ENCODE results near the gene CLIP2.
"Not testable (repeated sequence)": the region's sequence is repeated elsewhere in the genome, so short reads cannot be mapped to it uniquely, and the experiment has no call there.

Gene CLIP2

GRCh38 chr7:74400420-74401136, 111.4 kb downstream of the CLIP2 start:
- no peak overlapping the region for H3K27ac ChIP-seq (ENCODE audit: low read depth, low read length)

GRCh38 chr7:74401137-74401859, 112.1 kb downstream of the CLIP2 start:
- Histone ChIP-seq H3K4me1 (ENCODE audit: insufficient read depth, low read length) (0 out of 2 replicates have a peak, but pooled peaks cover 3% of the 10 kb centered on the region), H3K27ac (ENCODE audit: low read depth, low read length) (no peak overlapping the region), H3K36me3 (ENCODE audit: insufficient read depth, low read length) (peaks cover 28% of the 10 kb centered on the region), H3K27me3 (ENCODE audit: insufficient read depth, low read length) (no peaks in the 10 kb centered on the region), H3K9me3 (ENCODE audit: insufficient read depth, low read depth, low read length) (no peaks in the 10 kb centered on the region), H3K4me3 (ENCODE audit: low read length) (no peak overlapping the region), H3K9ac (ENCODE audit: low read depth, low read length) (no peak overlapping the region)
- WGBS: 44% methylated on average over 14 of the region's 14 CpGs

More at GRCh38 chr7:74400420-74401136, 111.4 kb downstream of the CLIP2 start:
- Histone ChIP-seq H3K36me3 (ENCODE audit: insufficient read depth, low read length) (peaks cover 35% of the 10 kb centered on the region), H3K4me3 (ENCODE audit: low read length) (no peak overlapping the region), H3K9ac (ENCODE audit: low read depth, low read length) (no peak overlapping the region), H3K9me3 (ENCODE audit: insufficient read depth, low read depth, low read length) (no peaks in the 10 kb centered on the region), H3K4me1 (ENCODE audit: insufficient read depth, low read length) (0 out of 2 replicates have a peak, but pooled peaks cover 3% of the 10 kb centered on the region), H3K27me3 (ENCODE audit: insufficient read depth, low read length) (no peaks in the 10 kb centered on the region)
- WGBS: 89% methylated on average over 22 of the region's 22 CpGs

- 96% methylated on average over 2 of the region's 3 CpGs for WGBS
- H3K36me3 ChIP-seq (ENCODE audit: insufficient read depth, low read length): peaks cover 19% of the 10 kb centered on the region
- H3K4me3 ChIP-seq (ENCODE audit: low read length); H3K4me1 ChIP-seq (ENCODE audit: insufficient read depth, low read length); H3K27me3 ChIP-seq (ENCODE audit: insufficient read depth, low read length); H3K9me3 ChIP-seq (ENCODE audit: insufficient read depth, low read depth, low read length); H3K9ac ChIP-seq (ENCODE audit: low read depth, low read length); H3K27ac ChIP-seq (ENCODE audit: low read depth, low read length): not testable (repeated sequence)
These were observed 113.5 kb downstream of the CLIP2 start for GRCh38 chr7:74402668-74403067.

- Histone ChIP-seq H3K9me3 (ENCODE audit: insufficient read depth, low read depth, low read length) (no peaks in the 10 kb centered on the region), H3K9ac (ENCODE audit: low read depth, low read length) (no peak overlapping the region), H3K27ac (ENCODE audit: low read depth, low read length) (no peak overlapping the region), H3K4me1 (ENCODE audit: insufficient read depth, low read length) (0 out of 2 replicates have a peak, but pooled peaks cover 3% of the 10 kb centered on the region), H3K4me3 (ENCODE audit: low read length) (no peak overlapping the region), H3K27me3 (ENCODE audit: insufficient read depth, low read length) (no peaks in the 10 kb centered on the region), H3K36me3 (ENCODE audit: insufficient read depth, low read length) (peaks cover 19% of the 10 kb centered on the region)
- 90% methylated on average over 30 of the region's 30 CpGs for WGBS
These were observed 114.5 kb downstream of the CLIP2 start for GRCh38 chr7:74403521-74404387.

GRCh38 chr7:74404388-74404700, 115.1 kb downstream of the CLIP2 start:
- Histone ChIP-seq H3K36me3 (ENCODE audit: insufficient read depth, low read length) (peaks cover 19% of the 10 kb centered on the region), H3K4me1 (ENCODE audit: insufficient read depth, low read length) (0 out of 2 replicates have a peak, but pooled peaks cover 3% of the 10 kb centered on the region), H3K9ac (ENCODE audit: low read depth, low read length) (no peak overlapping the region), H3K4me3 (ENCODE audit: low read length) (no peak overlapping the region), H3K27ac (ENCODE audit: low read depth, low read length) (no peak overlapping the region), H3K9me3 (ENCODE audit: insufficient read depth, low read depth, low read length) (no peaks in the 10 kb centered on the region), H3K27me3 (ENCODE audit: insufficient read depth, low read length) (no peaks in the 10 kb centered on the region)
- WGBS: 93% methylated on average over 8 of the region's 8 CpGs

- no peak overlapping the region for H3K4me3 ChIP-seq (ENCODE audit: low read length)
- H3K4me1 ChIP-seq (ENCODE audit: insufficient read depth, low read length): 0 out of 2 replicates have a peak, but pooled peaks cover 3% of the 10 kb centered on the region
- H3K36me3 ChIP-seq (ENCODE audit: insufficient read depth, low read length): peaks cover 19% of the 10 kb centered on the region
- no peak overlapping the region for H3K27ac ChIP-seq (ENCODE audit: low read depth, low read length)
- H3K9ac ChIP-seq (ENCODE audit: low read depth, low read length): no peak overlapping the region
- no peaks in the 10 kb centered on the region for H3K27me3 ChIP-seq (ENCODE audit: insufficient read depth, low read length)
- no peaks in the 10 kb centered on the region for H3K9me3 ChIP-seq (ENCODE audit: insufficient read depth, low read depth, low read length)
- 90% methylated on average over 15 of the region's 15 CpGs for WGBS
These were observed 115.5 kb downstream of the CLIP2 start for GRCh38 chr7:74404741-74405140.

- Histone ChIP-seq H3K27me3 (ENCODE audit: insufficient read depth, low read length) (no peaks in the 10 kb centered on the region), H3K27ac (ENCODE audit: low read depth, low read length) (no peak overlapping the region), H3K4me3 (ENCODE audit: low read length) (no peak overlapping the region), H3K4me1 (ENCODE audit: insufficient read depth, low read length) (0 out of 2 replicates have a peak, but pooled peaks cover 3% of the 10 kb centered on the region), H3K36me3 (ENCODE audit: insufficient read depth, low read length) (peaks cover 16% of the 10 kb centered on the region), H3K9ac (ENCODE audit: low read depth, low read length) (no peak overlapping the region), H3K9me3 (ENCODE audit: insufficient read depth, low read depth, low read length) (no peaks in the 10 kb centered on the region)
- 73% methylated on average over 31 of the region's 31 CpGs for WGBS
These were observed 116.1 kb downstream of the CLIP2 start for GRCh38 chr7:74405191-74405898.

GRCh38 chr7:74405899-74406512, 116.8 kb downstream of the CLIP2 start:
- WGBS: 93% methylated on average over 20 of the region's 20 CpGs
- no peak overlapping the region for H3K9ac ChIP-seq (ENCODE audit: low read depth, low read length)
- no peak overlapping the region for H3K4me3 ChIP-seq (ENCODE audit: low read length)
- H3K27me3 ChIP-seq (ENCODE audit: insufficient read depth, low read length): no peaks in the 10 kb centered on the region
- no peak overlapping the region for H3K27ac ChIP-seq (ENCODE audit: low read depth, low read length)
- peaks cover 12% of the 10 kb centered on the region for H3K36me3 ChIP-seq (ENCODE audit: insufficient read depth, low read length)
- no peaks in the 10 kb centered on the region for H3K9me3 ChIP-seq (ENCODE audit: insufficient read depth, low read depth, low read length)
- 0 out of 2 replicates have a peak, but pooled peaks cover 3% of the 10 kb centered on the region for H3K4me1 ChIP-seq (ENCODE audit: insufficient read depth, low read length)

GRCh38 chr7:74407958-74408357, 118.8 kb downstream of the CLIP2 start:
- Histone ChIP-seq H3K27ac (ENCODE audit: low read depth, low read length) (no peak overlapping the region), H3K27me3 (ENCODE audit: insufficient read depth, low read length) (no peaks in the 10 kb centered on the region), H3K9me3 (ENCODE audit: insufficient read depth, low read depth, low read length) (no peaks in the 10 kb centered on the region), H3K36me3 (ENCODE audit: insufficient read depth, low read length) (peaks cover 9% of the 10 kb centered on the region), H3K4me3 (ENCODE audit: low read length) (no peak overlapping the region), H3K4me1 (ENCODE audit: insufficient read depth, low read length) (0 out of 2 replicates have a peak, but pooled peaks cover 3% of the 10 kb centered on the region), H3K9ac (ENCODE audit: low read depth, low read length) (no peak overlapping the region)
- 87% methylated on average over 4 of the region's 4 CpGs for WGBS

- WGBS: 88% methylated on average over 7 of the region's 7 CpGs
- no peak overlapping the region for H3K9ac ChIP-seq (ENCODE audit: low read depth, low read length)
- no peak overlapping the region for H3K4me3 ChIP-seq (ENCODE audit: low read length)
- H3K4me1 ChIP-seq (ENCODE audit: insufficient read depth, low read length): 0 out of 2 replicates have a peak, but pooled peaks cover 3% of the 10 kb centered on the region
- H3K36me3 ChIP-seq (ENCODE audit: insufficient read depth, low read length): peaks cover 2% of the 10 kb centered on the region
- H3K27ac ChIP-seq (ENCODE audit: low read depth, low read length): no peak overlapping the region
- no peaks in the 10 kb centered on the region for H3K27me3 ChIP-seq (ENCODE audit: insufficient read depth, low read length)
- H3K9me3 ChIP-seq (ENCODE audit: insufficient read depth, low read depth, low read length): no peaks in the 10 kb centered on the region
These were observed 120.4 kb downstream of the CLIP2 start for GRCh38 chr7:74409571-74409970.

Data from HUES64 (cell line).